D341Med (cell line): Measurements from ENCODE around the gene IRF2BP2.

ENCODE experiments used
- DNase-seq: peaks from one replicate; pipeline ENCODE4 v3.0.0; 2012; ENCODE audit warnings: low spot score

Gene IRF2BP2

DNA sequence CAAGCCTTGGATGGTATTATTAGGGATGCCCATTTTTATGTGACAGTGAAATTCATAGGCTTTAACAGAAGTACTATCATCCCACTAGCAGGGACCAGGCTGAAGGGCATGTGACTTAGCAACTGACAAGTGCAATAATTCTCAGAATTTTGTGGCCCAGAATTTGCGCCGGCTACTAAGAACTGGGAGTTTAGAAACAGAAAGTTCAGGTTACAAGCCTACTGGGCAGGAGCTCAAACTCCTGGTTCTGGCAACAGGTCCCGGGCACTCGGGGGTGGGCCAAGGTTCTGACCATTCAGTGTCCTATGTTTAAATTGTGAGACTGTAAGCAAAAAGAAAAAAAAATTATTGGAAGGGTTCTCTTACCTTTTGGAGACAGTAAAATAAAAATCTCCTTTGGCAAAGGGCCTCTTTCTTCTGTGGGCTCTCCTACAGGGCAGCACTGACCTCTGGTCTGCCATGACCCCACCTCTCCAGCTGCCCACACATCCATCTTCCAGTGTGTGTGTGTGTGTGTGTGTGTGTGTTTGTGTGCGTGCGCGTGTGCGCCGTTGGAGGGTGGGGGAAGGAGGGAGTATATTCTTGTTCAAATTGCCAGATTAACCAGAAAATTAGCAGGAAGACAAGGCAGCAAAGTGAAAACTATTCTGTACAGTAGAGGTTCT is 26.1 kb downstream of the IRF2BP2 start:
- DNase-seq: no peak

DNA sequence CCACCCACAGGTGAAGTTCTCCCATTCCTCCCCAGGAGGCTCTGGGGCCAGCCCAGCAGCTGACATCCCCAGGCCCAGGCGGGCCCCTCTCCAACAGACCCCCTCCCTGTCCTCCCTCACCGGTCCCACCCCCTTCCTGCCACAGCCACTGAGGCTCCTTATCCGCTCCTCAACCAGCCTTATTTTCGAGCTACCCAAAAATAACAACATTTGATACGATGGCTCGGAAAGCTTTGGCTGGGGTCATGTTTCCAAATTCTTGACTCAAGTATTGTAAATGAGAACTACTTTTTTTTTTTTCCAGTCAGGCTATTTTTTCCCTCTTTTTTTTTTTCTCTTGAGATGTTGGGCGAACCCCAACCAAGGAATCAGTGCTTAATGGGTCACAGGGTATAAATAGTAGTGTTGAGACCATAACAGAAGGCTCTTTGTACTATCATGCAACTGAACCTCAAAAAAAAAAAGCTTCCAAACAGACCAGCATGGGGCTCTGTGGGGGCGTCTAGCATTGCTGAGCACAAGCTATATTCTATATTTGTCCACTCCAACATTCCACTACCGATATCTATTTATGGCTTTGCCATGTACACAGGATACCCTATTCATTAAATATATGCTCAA is 27.2 kb downstream of the IRF2BP2 start:
- no peak for DNase-seq

DNA sequence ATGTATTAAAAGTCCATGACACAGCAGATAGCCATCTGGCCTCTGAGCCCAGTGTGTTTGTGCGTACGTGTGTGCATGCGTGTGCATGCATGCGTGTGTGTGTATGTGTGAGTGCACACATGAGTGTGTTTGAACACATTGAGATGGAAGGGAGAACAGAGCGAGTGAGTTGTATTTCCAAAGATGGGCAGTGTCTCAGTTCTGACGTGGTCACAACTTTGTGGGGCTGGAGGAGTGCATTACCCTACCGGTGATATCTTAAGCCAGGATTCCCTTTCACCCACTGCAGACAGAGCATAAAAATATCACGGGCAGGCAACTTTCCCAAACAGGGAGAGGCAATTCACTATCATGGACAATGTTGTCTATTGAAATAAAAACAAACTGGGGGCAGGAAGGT is 27.8 kb downstream of the IRF2BP2 start:
- no peak for DNase-seq

DNA sequence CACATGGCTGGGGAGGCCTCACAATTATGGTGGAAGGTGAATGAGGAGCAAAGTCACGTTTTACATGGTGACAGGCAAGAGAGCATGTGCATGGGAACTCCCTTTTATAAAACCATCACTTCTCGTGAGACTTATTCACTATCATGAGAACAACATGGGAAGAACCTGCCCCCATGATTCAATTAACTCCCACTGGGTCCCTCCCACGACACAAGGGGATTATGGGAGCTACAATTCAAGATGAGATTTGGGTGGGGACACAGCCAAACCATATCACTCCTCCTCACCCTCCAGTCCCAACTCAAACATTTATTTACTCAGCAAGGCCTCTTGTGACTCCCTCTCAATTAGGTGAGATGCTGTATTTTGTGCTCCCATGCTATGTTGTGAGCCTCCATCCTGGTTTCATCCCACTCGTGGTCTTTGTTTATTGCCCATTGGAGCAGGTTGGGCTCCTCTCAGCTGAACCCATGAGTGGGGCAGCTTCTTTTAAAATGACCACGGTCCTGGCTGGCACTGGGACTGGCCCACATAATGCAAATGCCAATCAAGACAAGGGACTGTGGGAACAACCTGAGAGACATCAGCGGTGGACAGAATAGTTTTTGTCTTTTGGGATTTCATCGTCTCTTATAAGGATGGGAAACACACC is 28.8 kb downstream of the IRF2BP2 start:
- no peak for DNase-seq

DNA sequence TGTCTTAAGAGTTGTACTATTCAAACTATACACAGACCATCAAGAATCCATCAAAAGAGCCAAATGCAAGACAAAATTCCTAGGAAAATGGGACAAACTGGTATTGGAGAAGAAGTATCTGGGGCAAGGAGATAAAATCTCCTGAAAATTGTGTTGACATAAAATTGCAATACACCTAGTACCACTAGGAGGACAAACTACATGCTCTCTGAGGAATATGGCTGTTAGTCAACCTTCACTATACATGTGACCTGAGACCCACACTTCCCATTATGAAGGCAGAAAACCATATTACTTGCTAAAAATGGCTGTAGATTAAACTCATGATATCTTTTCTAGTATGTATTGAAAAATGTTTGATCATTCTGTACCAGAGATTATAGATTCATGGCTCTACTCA is 30.0 kb downstream of the IRF2BP2 start:
- DNase-seq: no peak

DNA sequence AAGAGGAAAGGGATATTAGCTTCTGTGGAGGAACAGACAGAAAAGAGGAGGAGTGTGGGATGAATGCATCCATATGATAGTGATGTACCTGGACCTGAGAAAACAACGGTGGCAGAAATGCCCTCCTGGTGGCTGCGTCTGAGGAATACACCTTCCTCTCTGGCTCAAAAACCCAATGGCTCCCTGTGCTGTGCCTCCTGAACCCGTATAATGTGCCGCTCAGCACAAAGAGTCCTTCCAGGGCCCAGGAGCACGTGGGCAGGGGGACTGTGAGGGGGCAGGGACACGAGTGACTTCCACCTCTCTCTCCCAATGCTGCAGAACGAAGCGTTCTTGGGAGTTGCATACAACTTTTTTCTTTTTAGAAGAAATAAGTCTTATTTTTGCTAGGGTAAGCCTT is 31.2 kb downstream of the IRF2BP2 start:
- DNase-seq: no peak

DNA sequence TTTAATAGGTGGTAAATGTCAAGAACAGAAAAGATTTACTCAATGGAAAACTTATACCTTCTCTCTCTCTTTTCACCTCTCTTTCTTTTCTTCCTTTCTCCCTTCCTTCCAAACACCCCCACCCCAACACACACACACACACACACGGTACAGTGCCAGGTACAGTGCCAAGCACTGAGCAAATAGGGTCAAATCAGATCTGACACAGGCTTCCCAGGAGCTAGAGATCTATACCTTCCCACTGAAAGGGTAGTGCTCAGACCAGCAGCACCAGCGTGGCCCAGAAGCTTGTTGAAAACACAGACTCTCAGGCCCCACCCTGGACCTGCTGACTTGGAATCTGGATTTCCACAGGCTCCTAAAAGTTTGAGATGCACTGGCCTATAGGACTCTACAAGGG is 31.9 kb downstream of the IRF2BP2 start:
- DNase-seq: no peak

DNA sequence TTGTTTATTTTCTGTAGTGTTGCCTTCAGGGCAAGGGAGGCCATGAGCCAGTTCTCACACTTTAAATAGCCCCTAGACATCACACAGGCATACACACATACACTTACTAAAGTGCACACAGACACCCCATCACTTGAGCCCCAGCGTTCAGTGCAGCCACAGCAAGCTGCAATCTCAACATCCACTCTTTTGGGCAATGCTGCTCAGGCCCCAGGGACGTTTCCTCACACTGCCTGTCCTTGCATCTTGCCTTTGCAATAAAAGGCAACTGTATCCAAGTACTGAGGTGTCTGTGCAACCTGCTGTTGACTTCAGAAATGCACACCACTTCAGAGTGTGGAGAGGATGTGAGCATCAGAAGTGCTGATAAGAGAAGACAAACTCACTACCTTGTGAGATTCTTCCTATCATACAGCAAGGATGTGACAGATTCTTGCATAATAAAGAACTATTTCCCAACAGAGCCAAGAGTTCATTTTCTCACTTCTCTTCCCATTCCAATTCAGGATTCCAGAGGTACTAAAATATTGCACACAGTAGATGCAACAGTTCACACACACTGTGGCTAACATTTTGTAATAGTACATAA is 36.2 kb downstream of the IRF2BP2 start:
- DNase-seq: no peak

DNA sequence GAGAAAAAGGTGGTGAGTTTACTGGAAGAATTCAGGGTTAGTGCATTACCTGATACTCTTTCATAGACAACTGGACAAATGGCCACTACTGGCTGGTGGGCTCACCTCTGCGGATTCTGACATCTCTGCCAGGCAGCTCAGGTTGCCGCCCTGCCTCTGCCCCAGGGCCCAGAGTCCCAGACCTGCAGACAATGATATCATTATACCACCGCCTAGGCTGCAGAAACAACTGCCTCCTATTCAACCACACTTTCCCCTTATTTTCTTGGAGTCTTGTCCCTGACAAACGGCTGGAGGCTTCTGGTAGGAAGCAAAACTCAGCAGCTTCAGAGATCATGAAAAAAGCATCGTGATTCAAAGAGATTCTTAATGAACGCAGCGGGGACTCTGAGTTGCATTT is 37.0 kb downstream of the IRF2BP2 start:
- DNase-seq: no peak

DNA sequence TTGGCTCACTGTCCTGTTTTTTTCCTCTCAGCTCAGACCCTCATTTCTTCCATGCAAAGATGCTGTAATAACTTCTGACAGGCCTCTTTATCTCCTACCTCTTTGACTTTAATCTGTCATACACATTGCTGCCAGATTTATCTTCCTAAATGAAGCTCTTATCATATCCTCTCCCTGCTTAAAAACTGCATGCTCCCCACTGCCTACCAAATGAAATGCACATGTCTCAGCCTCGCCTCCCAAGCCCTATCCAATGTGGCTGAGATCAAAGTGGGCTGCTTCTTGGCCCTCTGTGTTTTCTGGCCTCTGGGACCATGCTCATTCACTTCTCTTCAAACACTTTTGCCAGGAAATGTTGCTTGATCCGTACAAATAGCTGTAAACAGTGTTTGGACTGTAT is 38.3 kb downstream of the IRF2BP2 start:
- DNase-seq: no peak

DNA sequence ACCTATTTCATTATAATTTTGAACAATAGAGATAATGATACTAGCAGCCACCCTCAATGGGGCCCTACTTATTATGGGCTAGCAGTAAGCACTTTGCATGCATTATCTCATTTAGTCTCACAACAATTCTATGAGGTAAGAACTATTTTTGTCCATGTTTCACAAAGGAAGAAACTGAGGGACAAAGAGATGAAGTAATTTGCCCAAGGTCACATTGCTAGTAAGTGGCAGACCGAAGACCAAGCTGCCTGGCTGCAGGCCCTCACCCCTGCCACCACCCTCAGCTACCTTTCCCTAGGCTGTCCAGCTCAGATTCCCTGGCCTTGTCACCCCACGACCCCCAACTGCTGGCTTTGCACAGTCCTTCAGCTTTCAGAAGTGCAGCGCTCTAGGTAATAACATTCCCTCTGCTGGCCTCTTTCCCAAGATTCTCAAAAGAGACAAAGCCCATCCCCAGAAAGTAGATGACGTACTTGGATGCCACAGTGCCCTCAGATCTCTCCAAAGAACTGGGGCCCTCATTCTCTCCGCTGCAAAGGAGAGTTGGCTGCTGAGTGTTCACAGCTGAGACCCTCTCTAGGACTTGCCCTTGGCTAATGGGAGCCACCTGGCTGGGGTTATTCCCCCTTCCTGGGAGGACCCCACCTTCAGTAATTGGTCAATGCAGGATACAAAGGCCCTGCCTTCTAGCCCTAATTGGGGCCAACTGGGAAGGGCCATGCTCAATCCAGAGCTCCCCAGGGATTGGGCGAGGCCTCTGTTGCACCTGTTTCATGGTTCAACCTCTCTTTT is 39.5 kb downstream of the IRF2BP2 start:
- DNase-seq: no peak

DNA sequence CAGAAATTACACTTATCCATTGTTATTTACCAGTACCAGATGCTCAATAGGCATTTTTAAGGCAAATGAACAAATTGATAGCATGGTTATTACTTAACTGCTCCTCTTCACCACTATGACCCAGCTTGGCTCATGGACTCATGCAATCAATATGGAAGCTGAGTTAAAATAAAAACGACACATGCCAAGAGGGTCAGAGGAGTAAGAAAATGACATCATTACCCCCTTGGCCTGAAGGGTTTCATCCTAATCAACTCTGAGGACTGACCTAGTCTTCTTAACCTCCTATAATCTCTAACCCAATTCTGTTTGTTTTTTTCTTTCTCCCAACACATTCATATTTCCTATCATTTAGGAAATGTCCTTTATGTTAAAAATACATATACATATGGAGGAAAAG is 41.6 kb downstream of the IRF2BP2 start:
- no peak for DNase-seq

DNA sequence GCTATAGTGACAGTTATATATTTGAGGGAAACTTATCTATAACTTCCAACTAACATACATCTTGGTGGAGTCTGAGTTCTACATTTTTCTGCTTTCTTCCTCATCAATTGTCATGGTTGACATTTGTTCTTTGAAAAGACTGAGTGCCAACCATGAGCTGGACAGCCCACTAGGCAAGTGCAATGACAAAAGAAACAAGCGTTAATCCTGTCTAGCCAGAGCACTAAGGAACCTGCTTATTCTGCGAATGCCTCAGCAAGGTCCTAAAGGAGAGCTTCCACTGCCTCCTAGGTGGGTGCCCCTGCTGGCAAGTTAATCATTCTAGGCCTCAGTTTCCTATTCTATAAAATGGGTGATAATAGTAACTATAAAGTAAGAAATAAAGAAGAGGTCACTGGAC is 44.8 kb downstream of the IRF2BP2 start:
- no peak for DNase-seq

DNA sequence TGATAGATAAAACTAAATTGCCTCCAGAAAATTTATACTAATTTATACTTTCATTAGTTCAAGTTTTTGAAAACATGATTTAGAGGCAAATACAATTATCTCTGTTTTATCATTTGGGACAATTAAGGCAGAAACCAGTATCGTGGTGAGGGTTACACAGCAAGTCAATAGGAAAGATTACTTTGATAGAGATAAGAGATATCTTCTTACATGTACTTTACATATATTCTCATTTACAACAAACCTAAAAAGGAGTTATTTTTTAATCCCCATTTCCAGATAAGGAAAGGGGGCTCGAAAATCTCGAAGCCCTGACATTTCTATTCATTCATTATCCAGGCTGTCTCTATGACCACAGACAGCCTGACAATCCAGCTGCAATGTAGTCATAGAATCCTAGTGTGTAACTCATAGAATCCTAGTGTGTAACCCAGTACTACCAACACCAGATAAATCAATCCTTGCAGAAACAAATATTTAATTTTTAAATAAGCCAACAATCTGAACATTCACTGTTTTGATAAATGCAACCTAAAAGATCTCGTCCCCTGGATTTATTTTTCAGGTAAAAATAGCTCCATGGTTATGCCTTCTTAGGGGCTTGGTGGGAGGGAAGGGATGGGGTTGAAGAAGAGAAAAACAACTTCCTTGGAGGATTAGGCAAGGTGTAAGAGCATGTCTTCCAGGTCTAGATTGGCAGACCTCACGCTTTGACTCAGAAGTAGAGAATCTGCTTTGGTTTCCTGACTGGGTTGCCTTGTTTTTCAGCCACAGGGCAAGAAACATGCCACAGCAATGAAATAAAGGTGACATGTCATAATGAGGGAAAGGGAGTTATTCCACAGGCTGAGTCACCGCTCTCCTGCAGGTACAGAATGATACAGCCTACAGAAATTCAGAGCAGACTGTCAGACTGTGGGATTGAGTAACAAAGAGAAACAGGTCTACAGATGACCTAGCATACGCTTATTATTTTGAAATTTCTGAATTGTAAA is 45.6 kb downstream of the IRF2BP2 start:
- DNase-seq: no peak

DNA sequence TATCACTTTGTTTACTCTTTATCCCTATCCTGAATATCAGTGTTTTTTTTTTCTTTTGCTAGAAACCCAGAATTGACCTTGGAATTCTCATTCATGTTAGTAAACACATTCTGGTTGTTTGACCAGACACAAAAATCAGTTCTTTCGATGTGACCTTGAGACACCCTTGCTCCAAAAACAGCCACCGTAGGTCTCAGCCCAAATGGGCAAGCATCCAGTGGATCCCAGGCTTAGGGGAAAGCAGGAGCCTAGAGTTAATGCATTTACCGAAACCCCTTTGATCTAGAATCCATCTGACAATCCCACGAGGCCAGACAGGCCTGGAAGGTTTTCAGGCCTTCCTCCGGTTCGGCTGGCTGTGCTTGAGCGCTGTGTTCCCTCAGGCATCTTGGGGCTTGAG is 47.6 kb downstream of the IRF2BP2 start:
- no peak for DNase-seq

DNA sequence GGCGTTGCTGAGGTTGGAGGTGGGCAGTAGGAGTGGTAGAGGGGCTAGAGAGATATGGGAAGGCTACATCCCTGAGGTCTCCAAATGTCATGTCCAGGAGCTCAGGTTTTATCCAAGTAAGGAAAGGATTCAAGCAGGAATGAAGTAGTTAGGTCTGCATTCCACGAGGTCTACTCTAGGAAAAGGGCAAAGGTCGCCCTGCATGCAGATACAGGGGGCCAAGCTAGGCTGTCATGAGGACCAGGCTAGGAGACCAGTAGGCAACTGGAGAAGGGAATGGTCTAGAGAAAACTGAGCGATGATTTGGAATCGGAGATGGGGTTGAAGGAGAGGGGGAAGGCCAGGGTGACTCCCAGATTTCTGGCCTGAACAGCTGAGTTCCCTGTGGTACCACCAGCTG is 48.7 kb downstream of the IRF2BP2 start:
- no peak for DNase-seq

DNA sequence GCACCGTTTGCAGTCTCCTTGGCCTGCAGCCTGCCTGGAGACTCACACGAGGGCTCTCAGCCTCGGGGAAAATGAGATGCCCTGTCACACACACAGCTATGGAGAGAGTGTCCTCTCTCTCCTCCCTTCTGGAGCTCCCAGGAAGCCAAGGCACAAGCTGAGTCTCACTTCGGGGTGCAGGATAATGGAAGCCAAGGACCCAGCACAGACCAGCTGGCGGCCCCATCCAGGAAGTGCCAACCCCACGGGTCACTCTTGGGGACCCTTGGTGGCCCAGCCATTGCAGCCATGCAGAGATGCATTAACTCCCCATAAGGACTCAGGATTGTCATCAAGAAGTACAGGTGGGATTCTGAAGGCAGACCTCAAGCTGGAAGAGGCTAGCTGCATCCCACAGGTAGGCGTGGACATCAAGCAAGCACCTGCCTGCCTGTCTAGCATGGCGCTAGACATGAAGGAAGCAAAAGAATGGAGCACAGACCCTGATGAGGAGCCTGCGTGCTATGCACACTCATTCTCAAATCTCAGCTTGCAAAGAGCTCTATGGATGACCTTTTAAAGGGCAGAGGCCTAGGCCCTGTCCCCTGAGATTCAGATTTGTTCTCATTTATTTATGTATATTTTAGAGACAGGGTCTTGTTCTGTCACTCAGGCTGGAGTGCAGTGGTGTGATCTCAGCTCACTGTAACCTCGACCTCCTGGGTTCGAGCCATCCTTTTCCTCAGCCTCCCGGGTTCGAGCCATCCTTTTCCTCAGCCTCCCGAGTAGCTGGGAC is 49.9 kb downstream of the IRF2BP2 start:
- DNase-seq: no peak

DNA sequence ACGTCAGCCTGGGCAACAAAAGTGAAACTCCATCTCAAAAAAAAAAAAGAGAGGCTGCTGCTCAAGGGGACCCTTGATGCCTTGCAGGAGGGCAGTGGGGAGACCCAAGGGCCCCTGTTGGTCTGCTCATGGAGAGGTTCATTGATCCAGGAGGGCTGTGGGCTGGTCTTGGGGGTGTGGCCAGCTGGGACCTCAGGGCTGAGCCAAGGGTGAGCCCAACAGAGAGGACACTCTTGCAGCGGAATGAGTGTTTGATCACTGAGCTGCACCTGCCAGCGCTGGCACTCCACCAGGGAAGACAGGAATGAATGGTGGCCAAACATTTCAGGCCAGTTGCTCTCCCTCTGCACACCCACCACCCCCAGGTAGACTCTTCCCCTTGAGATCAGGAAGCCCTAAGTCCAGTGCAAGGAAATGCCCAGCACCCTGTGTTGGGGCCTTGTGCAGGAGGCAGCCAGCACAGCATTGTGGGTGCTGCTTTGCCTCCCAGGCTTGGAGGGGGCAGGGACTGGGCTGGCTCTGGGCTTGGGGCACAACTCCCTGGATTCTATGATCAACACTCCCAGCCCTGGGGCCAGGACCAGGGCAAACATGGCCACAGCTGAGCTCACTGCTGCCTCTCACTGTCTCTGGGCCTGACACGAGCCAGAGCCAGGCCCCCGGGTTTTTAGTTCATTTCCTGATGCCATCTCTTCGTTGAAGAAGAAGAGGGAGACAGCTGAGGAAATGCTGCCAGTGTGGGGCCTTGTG is 50.7 kb downstream of the IRF2BP2 start:
- DNase-seq: no peak

DNA sequence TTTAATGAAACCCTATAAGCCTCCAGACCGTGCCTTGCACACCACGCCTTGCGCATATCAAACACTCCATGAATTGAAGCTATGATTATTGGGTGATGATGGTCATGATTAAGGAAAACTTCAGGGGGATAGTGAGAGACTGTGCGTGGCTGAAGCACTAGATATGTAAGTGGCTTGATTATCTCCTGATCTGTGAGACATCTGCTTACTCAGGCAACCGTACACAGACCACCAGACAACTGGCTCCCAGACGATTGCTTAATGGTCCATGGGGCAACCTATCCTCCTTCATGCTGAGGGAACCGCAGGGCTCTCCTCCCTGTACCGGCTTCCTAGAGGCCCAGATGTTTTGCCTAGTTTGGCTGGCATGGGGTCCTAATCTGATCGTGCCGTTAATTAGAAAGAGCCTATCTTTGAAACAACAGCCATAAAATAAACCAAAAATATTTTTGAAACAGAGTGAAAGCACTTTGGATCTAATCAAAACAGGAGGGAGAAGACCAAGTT is 51.6 kb downstream of the IRF2BP2 start:
- no peak for DNase-seq
